ENCODE data around the gene GLS. TPM values are rescaled to one million over a fixed set of nuclear protein-coding genes. Genes with fewer than 3 reads are reported as not detected.
"Not testable (repeated sequence)": the region's sequence is repeated elsewhere in the genome, so short reads cannot be mapped to it uniquely, and the experiment has no call there.

The GLS gene
- total and polyA plus RNA-seq, 2 donors = 27.6 to 312 TPM

GRCh38 chr2:190882856-190883582 is 2.4 kb downstream of the GLS start:
- Histone ChIP-seq H3K36me3 (ENCODE audit: insufficient read depth) (no peaks in the 10 kb centered on the region), H3K4me1 (ENCODE audit: insufficient read depth) (no peaks in the 10 kb centered on the region)
- DNase-seq (ENCODE audit: extremely low spot score) = no peak

GRCh38 chr2:190885844-190886243 is 5.2 kb downstream of the GLS start:
- H3K4me1 ChIP-seq (ENCODE audit: insufficient read depth); DNase-seq (ENCODE audit: extremely low spot score); H3K4me3 ChIP-seq (ENCODE audit: low read depth, low read length); H3K27ac ChIP-seq (ENCODE audit: low read depth); H3K36me3 ChIP-seq (ENCODE audit: insufficient read depth): not testable (repeated sequence)
- 92% methylated on average over 6 of the region's 6 CpGs for WGBS

More at GRCh38 chr2:190882856-190883582, 2.4 kb downstream of the GLS start:
- Histone ChIP-seq H3K27ac (ENCODE audit: low read depth) (peak overlapping the region; percentile 10), H3K4me3 (ENCODE audit: low read depth, low read length) (peak overlapping the region; percentile 98)
- WGBS = 33% methylated on average over 4 of the region's 4 CpGs

- DNase-seq (ENCODE audit: extremely low spot score) = no peak
- WGBS = 57% methylated on average over 2 of the region's 2 CpGs
- Histone ChIP-seq H3K36me3 (ENCODE audit: insufficient read depth) (no peaks in the 10 kb centered on the region), H3K4me1 (ENCODE audit: insufficient read depth) (no peaks in the 10 kb centered on the region), H3K4me3 (ENCODE audit: low read depth, low read length) (no peak overlapping the region), H3K27ac (ENCODE audit: low read depth) (no peak overlapping the region)
These were observed 6.5 kb downstream of the GLS start for GRCh38 chr2:190887089-190887488.

- no peak for DNase-seq (ENCODE audit: extremely low spot score)
- Histone ChIP-seq H3K27ac (ENCODE audit: low read depth) (no peak overlapping the region), H3K4me3 (ENCODE audit: low read depth, low read length) (no peak overlapping the region), H3K4me1 (ENCODE audit: insufficient read depth) (no peaks in the 10 kb centered on the region), H3K36me3 (ENCODE audit: insufficient read depth) (no peaks in the 10 kb centered on the region)
- WGBS = 91% methylated on average over 1 of the region's 1 CpG
These were observed 7.8 kb downstream of the GLS start for GRCh38 chr2:190888449-190888848.

- no peak overlapping the region for H3K4me3 ChIP-seq (ENCODE audit: low read depth, low read length)
These were observed 8.7 kb downstream of the GLS start for GRCh38 chr2:190889175-190889943.

GRCh38 chr2:190891372-190891771 is 10.8 kb downstream of the GLS start:
- no peak overlapping the region for H3K27ac ChIP-seq (ENCODE audit: low read depth)
- no peak for DNase-seq (ENCODE audit: extremely low spot score)
- no peak overlapping the region for H3K4me3 ChIP-seq (ENCODE audit: low read depth, low read length)
- peaks cover 2% of the 10 kb centered on the region for H3K36me3 ChIP-seq (ENCODE audit: insufficient read depth)
- no peaks in the 10 kb centered on the region for H3K4me1 ChIP-seq (ENCODE audit: insufficient read depth)

More at GRCh38 chr2:190889175-190889943, 8.7 kb downstream of the GLS start:
- H3K4me1 ChIP-seq (ENCODE audit: insufficient read depth) = no peaks in the 10 kb centered on the region
- H3K27ac ChIP-seq (ENCODE audit: low read depth) = no peak overlapping the region
- DNase-seq (ENCODE audit: extremely low spot score) = no peak
- 80% methylated on average over 3 of the region's 3 CpGs for WGBS
- no peaks in the 10 kb centered on the region for H3K36me3 ChIP-seq (ENCODE audit: insufficient read depth)

- Histone ChIP-seq H3K4me1 (ENCODE audit: insufficient read depth) (no peaks in the 10 kb centered on the region), H3K36me3 (ENCODE audit: insufficient read depth) (peaks cover 2% of the 10 kb centered on the region), H3K4me3 (ENCODE audit: low read depth, low read length) (no peak overlapping the region), H3K27ac (ENCODE audit: low read depth) (no peak overlapping the region)
- no peak for DNase-seq (ENCODE audit: extremely low spot score)
- WGBS = 83% methylated on average over 1 of the region's 1 CpG
These were observed 11.3 kb downstream of the GLS start for GRCh38 chr2:190891889-190892288.

GRCh38 chr2:190893157-190893556 is 12.5 kb downstream of the GLS start:
- Histone ChIP-seq H3K4me3 (ENCODE audit: low read depth, low read length) (no peak overlapping the region), H3K27ac (ENCODE audit: low read depth) (no peak overlapping the region), H3K36me3 (ENCODE audit: insufficient read depth) (peaks cover 4% of the 10 kb centered on the region), H3K4me1 (ENCODE audit: insufficient read depth) (no peaks in the 10 kb centered on the region)
- DNase-seq (ENCODE audit: extremely low spot score) = no peak

GRCh38 chr2:190896477-190896876 is 15.9 kb downstream of the GLS start:
- no peaks in the 10 kb centered on the region for H3K4me1 ChIP-seq (ENCODE audit: insufficient read depth)
- H3K4me3 ChIP-seq (ENCODE audit: low read depth, low read length) = no peak overlapping the region
- WGBS = 45% methylated on average over 4 of the region's 4 CpGs
- no peak for DNase-seq (ENCODE audit: extremely low spot score)
- no peak overlapping the region for H3K27ac ChIP-seq (ENCODE audit: low read depth)
- peaks cover 4% of the 10 kb centered on the region for H3K36me3 ChIP-seq (ENCODE audit: insufficient read depth)

GRCh38 chr2:190903693-190904450 is 23.3 kb downstream of the GLS start:
- H3K4me1 ChIP-seq (ENCODE audit: insufficient read depth) = no peaks in the 10 kb centered on the region
- H3K4me3 ChIP-seq (ENCODE audit: low read depth, low read length) = no peak overlapping the region
- no peak overlapping the region for H3K27ac ChIP-seq (ENCODE audit: low read depth)
- no peak for DNase-seq (ENCODE audit: extremely low spot score)
- 35% methylated on average over 1 of the region's 1 CpG for WGBS
- no peaks in the 10 kb centered on the region for H3K36me3 ChIP-seq (ENCODE audit: insufficient read depth)

- H3K4me1 ChIP-seq (ENCODE audit: insufficient read depth) = no peaks in the 10 kb centered on the region
- 83% methylated on average over 3 of the region's 3 CpGs for WGBS
- DNase-seq (ENCODE audit: extremely low spot score) = no peak
- no peak overlapping the region for H3K4me3 ChIP-seq (ENCODE audit: low read depth, low read length)
- no peaks in the 10 kb centered on the region for H3K36me3 ChIP-seq (ENCODE audit: insufficient read depth)
- H3K27ac ChIP-seq (ENCODE audit: low read depth) = no peak overlapping the region
These were observed 24.1 kb downstream of the GLS start for GRCh38 chr2:190904640-190905261.

- WGBS = 97% methylated on average over 5 of the region's 5 CpGs
- H3K4me1 ChIP-seq (ENCODE audit: insufficient read depth) = no peaks in the 10 kb centered on the region
- no peak for DNase-seq (ENCODE audit: extremely low spot score)
These were observed 27.9 kb downstream of the GLS start for GRCh38 chr2:190908532-190908931.

GRCh38 chr2:190909680-190910079 is 29.1 kb downstream of the GLS start:
- 94% methylated on average over 2 of the region's 2 CpGs for WGBS
- H3K4me3 ChIP-seq (ENCODE audit: low read depth, low read length) = no peak overlapping the region
- DNase-seq (ENCODE audit: extremely low spot score) = no peak
- no peaks in the 10 kb centered on the region for H3K4me1 ChIP-seq (ENCODE audit: insufficient read depth)
- no peak overlapping the region for H3K27ac ChIP-seq (ENCODE audit: low read depth)
- no peaks in the 10 kb centered on the region for H3K36me3 ChIP-seq (ENCODE audit: insufficient read depth)

More at GRCh38 chr2:190908532-190908931, 27.9 kb downstream of the GLS start:
- Histone ChIP-seq H3K36me3 (ENCODE audit: insufficient read depth) (no peaks in the 10 kb centered on the region), H3K27ac (ENCODE audit: low read depth) (no peak overlapping the region), H3K4me3 (ENCODE audit: low read depth, low read length) (no peak overlapping the region)

Data from urinary bladder (tissue), 4 donors.